H1 (cell line): ENCODE results near the gene SSH2. TPM values are rescaled to one million over a fixed set of nuclear protein-coding genes. Genes with fewer than 3 reads are reported as not detected.

Experiments used
- CTCF ChIA-PET: fragments of 300-600 bp; sonication (Branson Sonifier 250); formaldehyde crosslinking; loops from one replicate; lab custom pipeline; 2021; ENCODE audit not compliant: partially characterized antibody; lab: Charles Lee
- POLR2A ChIA-PET: fragments of 300-600 bp; sonication (Branson Sonifier 250); formaldehyde crosslinking; loops from one replicate; lab custom pipeline; 2021; ENCODE audit warnings: inconsistent platforms; ENCODE audit not compliant: partially characterized antibody; lab: Charles Lee
- DNase-seq, 2 experiments: peaks; one replicate each; pipeline versions ENCODE4 v3.0.0 to v3.0.0-alpha.2; 2010 to 2022; ENCODE audit warnings: low spot score in 2 of 2, low read depth in 1 of 2, mixed read lengths in 1 of 2
- FAIRE-seq: peaks from 2 replicates; lab custom pipeline; 2011; peaks lifted over from hg19 to GRCh38; lab: Jason Lieb, UNC
- H2AFZ ChIP-seq: 2 replicates; pipeline ENCODE4 v1.8.1; 2012; ENCODE audit warnings: low read length, inconsistent platforms
- H2AK5ac ChIP-seq: 2 replicates; pipeline ENCODE4 v1.6.1; 2013; ENCODE audit warnings: low read depth, low read length
- H2BK120ac ChIP-seq: replicated peaks from 2 replicates; pipeline ENCODE3; 2013; ENCODE audit warnings: low read depth, low read length, inconsistent platforms
- H2BK12ac ChIP-seq: 2 replicates; pipeline ENCODE4 v1.6.1; 2013; ENCODE audit warnings: low read depth, low read length
- H2BK15ac ChIP-seq: 2 replicates; pipeline ENCODE4 v1.6.1; 2013; ENCODE audit warnings: low read length
- H2BK20ac ChIP-seq: 2 replicates; pipeline ENCODE4 v1.6.1; 2013; ENCODE audit warnings: low read length
- H2BK5ac ChIP-seq: 2 replicates; pipeline ENCODE4 v1.6.1; 2013; ENCODE audit warnings: low read depth, low read length
- H3K14ac ChIP-seq: 2 replicates; pipeline ENCODE4 v1.6.1; 2013; ENCODE audit warnings: inconsistent platforms; ENCODE audit not compliant: insufficient read length
- H3K18ac ChIP-seq: 2 replicates; pipeline ENCODE4 v1.6.1; 2013; ENCODE audit warnings: low read length; ENCODE audit errors: extremely low read depth
- H3K23ac ChIP-seq: 2 replicates; pipeline ENCODE4 v1.6.1; 2013; ENCODE audit warnings: inconsistent platforms; ENCODE audit not compliant: insufficient read length
- H3K23me2 ChIP-seq: 2 replicates; pipeline ENCODE4 v1.6.1; 2013; ENCODE audit warnings: low read depth, low read length
- H3K27ac ChIP-seq: 2 replicates; pipeline ENCODE4 v1.6.1; 2011; ENCODE audit warnings: low read depth, low read length, inconsistent platforms
- H3K27me3 ChIP-seq, 4 experiments: replicated peaks in 1 of 4; 1 replicate in 1 of 4; 2 replicates in 3 of 4; pipeline versions ENCODE4 v1.6.1 to v1.8.1; 2011 to 2013; ENCODE audit warnings: low read length in 3 of 4, mild to moderate bottlenecking in 3 of 4, inconsistent platforms in 2 of 4, mixed read lengths in 2 of 4, moderate library complexity in 1 of 4; ENCODE audit not compliant: control insufficient read depth in 3 of 4, insufficient read depth in 3 of 4; ENCODE audit errors: extremely low read depth in 1 of 4
- H3K36me3 ChIP-seq, 4 experiments: 2 replicates each; pipeline versions ENCODE4 v1.6.1 to v1.8.1; 2011 to 2013; ENCODE audit warnings: mild to moderate bottlenecking in 4 of 4, low read length in 3 of 4, moderate library complexity in 2 of 4, control low read depth in 1 of 4, inconsistent platforms in 1 of 4; ENCODE audit not compliant: insufficient read depth in 4 of 4, control insufficient read depth in 2 of 4
- H3K4ac ChIP-seq: replicated peaks from 2 replicates; pipeline ENCODE3; 2013; ENCODE audit warnings: low read length, low read depth, mixed read lengths, inconsistent platforms; ENCODE audit not compliant: insufficient read length
- H3K4me1 ChIP-seq, 4 experiments: replicated peaks in 1 of 4; 1 replicate in 1 of 4; 2 replicates in 3 of 4; pipeline versions ENCODE4 v1.6.1 to v1.8.1; 2011 to 2013; ENCODE audit warnings: low read length in 3 of 4, inconsistent platforms in 2 of 4, mixed read lengths in 1 of 4; ENCODE audit not compliant: insufficient read depth in 4 of 4, control insufficient read depth in 3 of 4
- H3K4me2 ChIP-seq, 2 experiments: 2 replicates each; pipeline versions ENCODE4 v1.6.1 to v1.8.1; 2011 to 2013; ENCODE audit warnings: low read depth in 2 of 2, low read length in 2 of 2, control low read depth in 1 of 2, inconsistent platforms in 1 of 2, mild to moderate bottlenecking in 1 of 2; ENCODE audit not compliant: insufficient read depth in 1 of 2
- H3K4me3 ChIP-seq, 4 experiments: fragments of 200-600, 300-600 bp in 1 of 4; sonication (generic), shearing (Covaris generic), sonication (Bioruptor Twin) in 1 of 4; 2 replicates each; pipeline versions ENCODE4 v1.5.1 to v1.8.1; 2011 to 2016; ENCODE audit warnings: low read length in 4 of 4, low read depth in 3 of 4, control low read depth in 2 of 4, inconsistent platforms in 2 of 4, mild to moderate bottlenecking in 2 of 4, mixed read lengths in 1 of 4, moderate library complexity in 1 of 4; ENCODE audit not compliant: insufficient read depth in 2 of 4; ENCODE audit errors: extremely low read depth in 1 of 4
- H3K56ac ChIP-seq: replicated peaks from 2 replicates; pipeline ENCODE3; 2013; ENCODE audit warnings: low read depth, mild to moderate bottlenecking, mixed read lengths, low read length, inconsistent platforms; ENCODE audit not compliant: insufficient read length
- H3K79me1 ChIP-seq: 2 replicates; pipeline ENCODE4 v1.6.1; 2013; ENCODE audit warnings: low read depth, low read length, control low read depth
- H3K79me2 ChIP-seq, 2 experiments: 2 replicates each; pipeline versions ENCODE4 v1.6.1 to v1.8.1; 2012 to 2013; ENCODE audit warnings: low read length in 2 of 2, mild to moderate bottlenecking in 2 of 2, inconsistent platforms in 1 of 2; ENCODE audit not compliant: insufficient read depth in 2 of 2, control insufficient read depth in 1 of 2
- H3K9ac ChIP-seq, 4 experiments: replicated peaks in 1 of 4; 1 replicate in 1 of 4; 2 replicates in 3 of 4; pipeline versions ENCODE4 v1.6.1 to v1.8.1; 2011 to 2013; ENCODE audit warnings: low read depth in 3 of 4, low read length in 3 of 4, control low read depth in 2 of 4, mild to moderate bottlenecking in 2 of 4, moderate library complexity in 2 of 4, inconsistent platforms in 1 of 4; ENCODE audit errors: extremely low read depth in 1 of 4
- H3K9me3 ChIP-seq, 2 experiments: 2 replicates each; pipeline versions ENCODE4 v1.6.1 to v1.8.1; 2012 to 2013; ENCODE audit warnings: mild to moderate bottlenecking in 2 of 2, moderate library complexity in 2 of 2, control low read depth in 1 of 2, inconsistent platforms in 1 of 2, low read depth in 1 of 2, low read length in 1 of 2, mixed read lengths in 1 of 2; ENCODE audit not compliant: insufficient read depth in 2 of 2
- H4K20me1 ChIP-seq, 2 experiments: replicated peaks in 1 of 2; 2 replicates each; pipeline versions ENCODE3 to v1.8.1; 2011 to 2013; ENCODE audit warnings: inconsistent platforms in 2 of 2, low read length in 2 of 2, mild to moderate bottlenecking in 1 of 2; ENCODE audit not compliant: insufficient read depth in 2 of 2, control insufficient read depth in 1 of 2
- H4K5ac ChIP-seq: 2 replicates; pipeline ENCODE4 v1.6.1; 2013; ENCODE audit warnings: low read length, low read depth, mixed read lengths, inconsistent platforms; ENCODE audit not compliant: insufficient read length
- H4K8ac ChIP-seq: 2 replicates; pipeline ENCODE4 v1.8.0; 2013; ENCODE audit warnings: mild to moderate bottlenecking, moderate library complexity, low read length, inconsistent platforms; ENCODE audit not compliant: insufficient read depth; ENCODE audit errors: extremely low read depth
- H4K91ac ChIP-seq: replicated peaks from 2 replicates; pipeline ENCODE3; 2013; ENCODE audit warnings: low read length, mixed read lengths, inconsistent platforms; ENCODE audit not compliant: insufficient read length
- ASH2L ChIP-seq: fragments of 200-600, 300-600 bp; sonication (generic); IDR thresholded peaks from one replicate; pipeline ENCODE4 v1.7.1; 2017; ENCODE audit warnings: low read length
- ATF2 ChIP-seq: IDR thresholded peaks from 2 replicates; pipeline ENCODE4 v1.6.1; 2012; ENCODE audit warnings: low read length, inconsistent platforms
- BACH1 ChIP-seq: IDR thresholded peaks from 2 replicates; pipeline ENCODE4 v1.6.1; 2012; ENCODE audit warnings: low read length, improper control_type of control experiment
- CBX8 ChIP-seq: fragments of 300-800, 300-1000 bp; sonication (generic); IDR thresholded peaks from 2 replicates; pipeline ENCODE4 v1.7.1; 2016; ENCODE audit warnings: low read depth, low read length, borderline replicate concordance
- CHD1 ChIP-seq: IDR thresholded peaks from 2 replicates; pipeline ENCODE4 v1.6.1; 2012; ENCODE audit warnings: low read depth, low read length, improper control_type of control experiment
- CREB1 ChIP-seq: IDR thresholded peaks from 2 replicates; pipeline ENCODE4 v1.6.1; 2012; ENCODE audit warnings: inconsistent platforms
- CTBP2 ChIP-seq: IDR thresholded peaks from 2 replicates; pipeline ENCODE4 v1.7.0; 2011; ENCODE audit warnings: borderline replicate concordance, mild to moderate bottlenecking, moderate library complexity, mixed read lengths, low read length; ENCODE audit not compliant: insufficient read depth, insufficient read length
- GABPA ChIP-seq: IDR thresholded peaks from 2 replicates; pipeline ENCODE4 v1.6.1; 2011; ENCODE audit warnings: mild to moderate bottlenecking, low read length, moderate library complexity, borderline replicate concordance; ENCODE audit not compliant: insufficient read depth
- KDM1A ChIP-seq: fragments of 200-600, 300-600 bp; sonication (generic); IDR thresholded peaks from 2 replicates; pipeline ENCODE4 v1.7.1; 2016; ENCODE audit warnings: mild to moderate bottlenecking, low read length, borderline replicate concordance
- POLR2AphosphoS5 ChIP-seq: IDR thresholded peaks from 2 replicates; pipeline ENCODE4 v1.6.1; 2011; ENCODE audit warnings: low read depth, low read length
- SIRT6 ChIP-seq: IDR thresholded peaks from one replicate; pipeline ENCODE4 v1.7.1; 2012; ENCODE audit warnings: low read length, inconsistent platforms
- SP1 ChIP-seq: IDR thresholded peaks from 2 replicates; pipeline ENCODE4 v1.6.1; 2011; ENCODE audit warnings: low read depth, low read length
- WGBS, 2 experiments: shearing (Covaris generic) in 1 of 2; methylation state at CpG; one replicate each; pipeline versions ENCODE4 v1.1.6 to v1.1.7; 2013 to 2015; ENCODE audit warnings: low lambda C conversion rate in 2 of 2, mixed read lengths in 2 of 2, inconsistent platforms in 1 of 2, low coverage in 1 of 2, missing lambda C conversion rate in 1 of 2; ENCODE audit not compliant: insufficient replicate concordance in 2 of 2, insufficient coverage in 1 of 2, insufficient read length in 1 of 2; ENCODE audit errors: extremely low coverage in 1 of 2, missing lambda C conversion rate in 1 of 2; 5-methylcytosine and 5-hydroxymethylcytosine counted together
- polyA plus RNA-seq, 7 experiments: library from polyadenylated mRNA; depleted of rRNA in 3 of 7; stranded (reverse) in 5 of 7; unstranded in 2 of 7; fragments of >200 nt in 5 of 7; fragments of 200-250 nt in 2 of 7; gene quantifications; 1 replicate in 5 of 7; 2 replicates in 1 of 7; 4 replicates in 1 of 7; pipeline versions ENCODE4 v1.2.1 to v1.2.3, GENCODE V29; 2011 to 2013; ENCODE audit warnings: missing spikeins in 2 of 7, mixed read lengths in 2 of 7
- total RNA-seq: library from RNA; stranded (reverse); fragmentation: NEBNext Ultra II Directional; extraction: Animal tissue kit (Norgen Biotek cat#: 25700); gene quantifications from 2 replicates; pipeline ENCODE4 v1.2.1, GENCODE V29; 2021
- TF ChIP-seq, protein P1 (sequence below): IDR thresholded peaks from 2 replicates; pipeline ENCODE4 v1.6.1; 2011; ENCODE audit warnings: low read depth, mild to moderate bottlenecking, low read length; ENCODE audit not compliant: insufficient read depth

SSH2 gene
- total and polyA plus RNA-seq, 2 of the 8 experiments (the other 6 are each of a cell fraction or from before 2014, with no cell fraction given): 5.2 to 15.9 TPM

DNA sequence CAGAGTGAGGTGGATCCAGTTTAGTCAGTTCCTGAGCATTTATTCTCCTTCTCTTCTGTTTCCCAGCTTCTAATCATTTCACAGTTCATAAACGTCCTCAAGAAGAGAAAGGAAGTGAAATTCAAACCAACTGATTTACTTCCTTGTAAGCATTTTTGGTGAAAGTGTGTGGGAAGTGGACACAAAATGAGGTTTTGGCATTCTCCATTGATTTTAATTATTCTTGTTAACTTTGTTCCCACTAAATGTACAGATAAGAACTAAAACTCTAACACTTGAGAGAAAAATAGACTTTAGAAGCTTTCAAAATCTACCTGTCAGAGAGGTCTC, 264.6 kb downstream of the SSH2 start:
- H3K27me3 ChIP-seq: no peaks in the 10 kb centered on the region
- no peak overlapping the region for H3K23ac ChIP-seq
- no peak overlapping the region for H3K14ac ChIP-seq
- H4K5ac ChIP-seq: no peak overlapping the region
- H2AFZ ChIP-seq: no peak overlapping the region
- H2BK5ac ChIP-seq: no peak overlapping the region
- no peaks in the 10 kb centered on the region for H3K9me3 ChIP-seq
- no peak overlapping the region for H2BK120ac ChIP-seq
- no peak for DNase-seq
- H3K4ac ChIP-seq: no peak overlapping the region
- no peaks in the 10 kb centered on the region for H3K79me2 ChIP-seq
- no peak overlapping the region for H4K91ac ChIP-seq
- no peak overlapping the region for H2BK12ac ChIP-seq
- no peaks in the 10 kb centered on the region for H4K20me1 ChIP-seq
- H4K8ac ChIP-seq: no peak overlapping the region
- POLR2A ChIA-PET: interaction anchor here (1.1 kb wide), 1 partner anchor 9 kb away, joined by 4 read pairs; no protein-coding TSS in a partner anchor
- no peaks in the 10 kb centered on the region for H3K79me1 ChIP-seq
- peaks cover 0 to 3% (median 0%) of the 10 kb centered on the region in 4 experiments; a peak in 1 of 7 replicates for H3K4me1 ChIP-seq
- FAIRE-seq: no peak
- H3K9ac ChIP-seq: no peak overlapping the region
- no peaks in the 10 kb centered on the region for H3K36me3 ChIP-seq
- 86% methylated on average over 1 of the region's 1 CpG; no CpG with 5 or more reads in 1 of the 2 experiments for WGBS, 2 experiments
- H2AK5ac ChIP-seq: no peak overlapping the region
- no peak overlapping the region for H3K27ac ChIP-seq
- no peak overlapping the region for H3K4me2 ChIP-seq
- no peaks in the 10 kb centered on the region for H3K23me2 ChIP-seq
- H3K56ac ChIP-seq: no peak overlapping the region
- no peak overlapping the region for H3K4me3 ChIP-seq
- H3K18ac ChIP-seq: no peak overlapping the region
- CTCF ChIA-PET: interaction anchor here (1.0 to 1.9 kb wide), 5 partner anchors 26 to 430 kb away, joined by 3 to 9 read pairs (median 6); no protein-coding TSS in a partner anchor
- no peak overlapping the region for H2BK15ac ChIP-seq
- no peak overlapping the region for H2BK20ac ChIP-seq
- no peak for TF ChIP-seq ATF2
- no peak for TF ChIP-seq SIRT6
- TF ChIP-seq GABPA: no peak
- no peak for TF ChIP-seq BACH1
- TF ChIP-seq CREB1: no peak
- no peak for TF ChIP-seq CBX8
- no peak for TF ChIP-seq CTBP2
- no peak for TF ChIP-seq CHD1
- no peak for TF ChIP-seq KDM1A
- TF ChIP-seq POLR2AphosphoS5: no peak
- TF ChIP-seq, protein P1, sequence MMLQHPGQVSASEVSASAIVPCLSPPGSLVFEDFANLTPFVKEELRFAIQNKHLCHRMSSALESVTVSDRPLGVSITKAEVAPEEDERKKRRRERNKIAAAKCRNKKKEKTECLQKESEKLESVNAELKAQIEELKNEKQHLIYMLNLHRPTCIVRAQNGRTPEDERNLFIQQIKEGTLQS: no peak
- TF ChIP-seq SP1: no peak
- no peak for TF ChIP-seq ASH2L
